ENCODE data around the gene LDLRAD1. TPM values are rescaled to one million over a fixed set of nuclear protein-coding genes. Genes with fewer than 3 reads are reported as not detected.
"Not testable (repeated sequence)": the region's sequence is repeated elsewhere in the genome, so short reads cannot be mapped to it uniquely, and the experiment has no call there.

LDLRAD1 gene
- total RNA-seq, 6 donors from 2014 or later = 0.46 to 27.4 (median 7.9) TPM

DNA sequence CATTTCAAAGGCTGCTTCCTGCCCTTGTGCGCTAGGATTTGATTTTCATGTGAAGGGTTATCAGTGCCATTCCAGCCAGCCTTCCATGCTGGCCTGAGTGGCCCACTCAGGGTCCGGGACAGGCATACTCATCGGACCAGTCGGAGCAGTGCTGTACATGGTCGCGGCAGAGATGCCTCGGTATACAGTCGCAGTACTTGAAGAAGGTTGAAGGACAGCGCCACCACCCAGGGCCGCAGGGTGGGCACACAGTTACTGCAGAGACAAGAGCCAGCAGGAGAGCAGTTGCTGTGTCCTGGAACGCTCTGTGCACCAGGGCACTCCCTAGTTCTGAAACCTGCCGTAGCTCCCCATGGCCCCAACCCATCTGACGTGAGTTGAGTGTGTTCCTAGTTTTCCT lies 9.1 kb downstream of the LDLRAD1 start:
- no peaks in the 10 kb centered on the region for H3K27me3 ChIP-seq
- DNase-seq = peak in 1 of 2 donors; percentile 63
- no peak for TF ChIP-seq POLR2AphosphoS5 (IDR thresholded peaks at IDR 0.05)
- TF ChIP-seq, protein P1, sequence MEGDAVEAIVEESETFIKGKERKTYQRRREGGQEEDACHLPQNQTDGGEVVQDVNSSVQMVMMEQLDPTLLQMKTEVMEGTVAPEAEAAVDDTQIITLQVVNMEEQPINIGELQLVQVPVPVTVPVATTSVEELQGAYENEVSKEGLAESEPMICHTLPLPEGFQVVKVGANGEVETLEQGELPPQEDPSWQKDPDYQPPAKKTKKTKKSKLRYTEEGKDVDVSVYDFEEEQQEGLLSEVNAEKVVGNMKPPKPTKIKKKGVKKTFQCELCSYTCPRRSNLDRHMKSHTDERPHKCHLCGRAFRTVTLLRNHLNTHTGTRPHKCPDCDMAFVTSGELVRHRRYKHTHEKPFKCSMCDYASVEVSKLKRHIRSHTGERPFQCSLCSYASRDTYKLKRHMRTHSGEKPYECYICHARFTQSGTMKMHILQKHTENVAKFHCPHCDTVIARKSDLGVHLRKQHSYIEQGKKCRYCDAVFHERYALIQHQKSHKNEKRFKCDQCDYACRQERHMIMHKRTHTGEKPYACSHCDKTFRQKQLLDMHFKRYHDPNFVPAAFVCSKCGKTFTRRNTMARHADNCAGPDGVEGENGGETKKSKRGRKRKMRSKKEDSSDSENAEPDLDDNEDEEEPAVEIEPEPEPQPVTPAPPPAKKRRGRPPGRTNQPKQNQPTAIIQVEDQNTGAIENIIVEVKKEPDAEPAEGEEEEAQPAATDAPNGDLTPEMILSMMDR (IDR thresholded peaks at IDR 0.05) = no peak
- TF ChIP-seq EP300 (IDR thresholded peaks at IDR 0.05) = no peak
- no peak for TF ChIP-seq POLR2A (IDR thresholded peaks at IDR 0.05)
- no peaks in the 10 kb centered on the region for H3K4me1 ChIP-seq
- no peak overlapping the region for H3K4me3 ChIP-seq
- ATAC-seq (ENCODE audit: low FRiP score in 2 of 2) = no peak
- no peaks in the 10 kb centered on the region for H3K9me3 ChIP-seq
- no peaks in the 10 kb centered on the region for H3K36me3 ChIP-seq
- H3K27ac ChIP-seq = no peak overlapping the region
- WGBS, 2 donors = 59 to 76% methylated on average over 4 to 13 of the region's 13 CpGs

DNA sequence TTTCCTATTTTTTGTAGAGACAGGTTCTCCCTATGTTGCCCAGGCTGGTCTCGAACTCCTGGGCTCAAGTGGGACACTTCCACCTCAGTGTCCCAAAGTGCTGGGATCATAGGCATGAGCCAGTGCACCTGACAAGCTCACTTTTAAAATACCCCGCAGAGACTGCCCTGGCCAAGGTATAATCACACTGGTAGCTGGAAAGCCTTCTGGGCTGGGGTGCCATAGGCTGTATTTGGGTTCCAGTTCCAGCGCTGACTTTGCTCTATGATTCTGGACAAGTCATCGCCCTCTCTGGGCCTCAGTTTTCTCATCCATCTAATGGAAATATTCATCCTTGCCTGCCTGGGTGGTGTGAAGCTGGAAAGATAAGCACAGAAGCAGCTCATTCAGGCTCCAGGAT lies 10.4 kb downstream of the LDLRAD1 start:
- no peaks in the 10 kb centered on the region for H3K36me3 ChIP-seq
- H3K4me1 ChIP-seq = no peaks in the 10 kb centered on the region
- no peaks in the 10 kb centered on the region for H3K27me3 ChIP-seq
- no peak overlapping the region for H3K4me3 ChIP-seq
- DNase-seq (no peak), ATAC-seq (ENCODE audit: low FRiP score in 2 of 2) (no peak)
- H3K27ac ChIP-seq = no peak overlapping the region
- TF ChIP-seq, protein P1 (IDR thresholded peaks at IDR 0.05) = no peak
- TF ChIP-seq POLR2AphosphoS5 (IDR thresholded peaks at IDR 0.05) = no peak
- no peak for TF ChIP-seq EP300 (IDR thresholded peaks at IDR 0.05)
- no peak for TF ChIP-seq POLR2A (IDR thresholded peaks at IDR 0.05)
- H3K9me3 ChIP-seq = no peaks in the 10 kb centered on the region
- 93 to 94% methylated on average over 4 of the region's 4 CpGs for WGBS, 2 donors

DNA sequence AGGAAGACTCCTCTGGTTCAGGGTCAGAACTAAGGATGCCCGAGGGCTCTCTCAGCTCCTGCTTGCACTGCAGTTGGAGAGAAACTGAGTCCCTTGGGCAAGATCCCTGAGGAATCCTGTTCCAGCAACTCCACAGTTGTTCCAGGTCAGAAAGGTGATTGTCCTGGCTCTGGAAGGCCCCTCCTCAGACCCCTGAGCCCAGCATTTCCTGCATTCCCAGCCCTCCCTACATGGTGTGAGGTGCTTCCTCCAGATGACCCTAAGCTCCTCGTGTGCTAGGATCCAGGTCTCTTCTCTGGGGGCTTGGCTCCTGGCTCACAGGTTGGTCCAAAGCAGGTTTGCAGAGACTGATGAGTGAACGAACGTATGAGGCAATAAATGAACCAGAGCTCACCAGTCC lies 11.5 kb downstream of the LDLRAD1 start:
- ATAC-seq (ENCODE audit: low FRiP score in 2 of 2) (no peak), DNase-seq (no peak)
- Histone ChIP-seq H3K4me1 (peaks cover 0 to 8% (median 0%) of the 10 kb centered on the region in 4 donors), H3K27ac (no peak overlapping the region), H3K9me3 (no peaks in the 10 kb centered on the region), H3K36me3 (no peaks in the 10 kb centered on the region), H3K27me3 (no peaks in the 10 kb centered on the region), H3K4me3 (no peak overlapping the region)
- TF ChIP-seq POLR2A (IDR thresholded peaks at IDR 0.05) (no peak), POLR2AphosphoS5 (IDR thresholded peaks at IDR 0.05) (no peak), EP300 (IDR thresholded peaks at IDR 0.05) (no peak)
- TF ChIP-seq, protein P1 (IDR thresholded peaks at IDR 0.05) = no peak
- WGBS, 2 donors = 74 to 90% methylated on average over 4 of the region's 4 CpGs

DNA sequence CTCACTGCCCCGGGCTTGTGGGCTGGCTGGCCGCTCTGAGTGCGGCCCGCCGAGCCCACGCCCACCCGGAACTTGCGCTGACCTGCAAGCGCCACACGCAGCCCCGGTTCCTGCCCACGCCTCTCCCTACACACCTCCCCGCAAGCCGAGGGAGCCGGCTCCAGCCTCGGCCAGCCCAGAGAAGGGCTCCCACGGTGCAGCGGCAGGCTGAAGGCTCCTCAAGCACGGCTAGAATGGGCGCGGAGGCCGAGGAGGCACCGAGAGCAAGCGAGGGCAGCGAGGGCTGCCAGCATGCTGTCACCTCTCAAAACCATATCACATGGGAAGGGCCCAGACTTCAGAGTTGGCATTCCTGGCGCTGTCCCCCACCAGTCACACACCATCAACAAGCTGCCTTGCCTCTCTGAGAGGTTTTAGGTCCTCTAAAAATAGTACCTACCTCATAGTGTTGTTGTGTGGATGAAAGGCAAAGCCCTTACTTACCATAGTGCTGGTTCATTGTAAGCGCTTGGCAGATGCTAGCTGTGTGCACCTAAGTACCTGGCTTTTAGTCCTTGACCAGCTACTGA lies 13.4 kb downstream of the LDLRAD1 start:
- DNase-seq = peak in 1 of 2 donors; percentile 72
- no peak overlapping the region for H3K27ac ChIP-seq
- H3K36me3 ChIP-seq = no peaks in the 10 kb centered on the region
- no peak overlapping the region for H3K4me3 ChIP-seq
- no peaks in the 10 kb centered on the region for H3K27me3 ChIP-seq
- no peak for TF ChIP-seq POLR2AphosphoS5 (IDR thresholded peaks at IDR 0.05)
- no peak for TF ChIP-seq POLR2A (IDR thresholded peaks at IDR 0.05)
- no peak for TF ChIP-seq EP300 (IDR thresholded peaks at IDR 0.05)
- TF ChIP-seq, protein P1 (IDR thresholded peaks at IDR 0.05) = no peak
- 98 to 99% methylated on average over 10 to 22 of the region's 27 CpGs for WGBS, 2 donors
- ATAC-seq (ENCODE audit: low FRiP score in 2 of 2) = no peak
- peaks cover 0 to 9% (median 0%) of the 10 kb centered on the region in 4 donors for H3K4me1 ChIP-seq
- no peaks in the 10 kb centered on the region for H3K9me3 ChIP-seq

DNA sequence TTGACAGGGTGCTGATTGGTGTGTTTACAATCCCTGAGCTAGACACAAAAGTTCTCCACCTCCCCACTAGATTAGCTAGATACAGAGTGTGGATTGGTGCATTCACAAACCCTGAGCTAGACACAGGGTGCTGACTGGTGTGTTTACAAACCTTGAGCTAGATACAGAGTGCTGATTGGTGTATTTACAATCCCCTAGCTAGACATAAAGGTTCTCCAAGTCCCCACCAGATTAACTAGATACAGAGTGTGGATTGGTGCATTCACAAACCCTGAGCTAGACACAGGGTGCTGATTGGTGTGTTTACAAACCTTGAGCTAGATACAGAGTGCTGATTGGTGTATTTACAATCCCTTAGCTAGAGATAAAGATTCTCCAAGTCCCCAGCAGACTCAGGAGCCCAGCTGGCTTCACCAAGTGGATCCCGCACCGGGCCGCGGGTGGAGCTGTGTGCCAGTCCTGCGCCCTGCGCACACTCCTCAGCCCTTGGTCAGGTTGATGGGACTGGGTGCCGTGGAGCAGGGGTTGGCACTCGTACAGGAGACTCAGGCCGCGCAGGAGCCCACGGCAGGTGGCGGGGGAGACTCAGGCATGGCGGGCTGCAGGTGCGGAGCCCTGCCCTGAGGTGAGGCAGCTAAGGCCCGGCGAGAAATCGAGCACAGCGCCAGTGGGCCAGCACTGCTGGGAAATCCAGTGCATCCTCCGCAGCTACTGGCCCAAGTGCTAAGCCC lies 14.1 kb downstream of the LDLRAD1 start:
- not testable (repeated sequence) for H3K9me3 ChIP-seq; H3K27ac ChIP-seq; H3K4me3 ChIP-seq; H3K36me3 ChIP-seq; ATAC-seq (ENCODE audit: low FRiP score in 2 of 2); H3K4me1 ChIP-seq; H3K27me3 ChIP-seq
- DNase-seq = peak in 1 of 2 donors; percentile 73
- 96% methylated on average over 19 of the region's 19 CpGs; no CpG with 5 or more reads in 1 of the 2 donors for WGBS, 2 donors

All from upper lobe of left lung (tissue), 6 donors.